GM12891 (cell line): ENCODE data around the gene KBTBD2.

ENCODE experiments used
- POLR2A ChIP-seq: IDR thresholded peaks from 2 replicates; pipeline ENCODE4 v1.6.1; 2011; ENCODE audit warnings: low read depth, low read length, control low read depth
- POLR2AphosphoS5 ChIP-seq: IDR thresholded peaks from 2 replicates; pipeline ENCODE4 v1.6.1; 2011; ENCODE audit warnings: low read depth, low read length, control low read depth
- POU2F2 ChIP-seq: IDR thresholded peaks from 2 replicates; pipeline ENCODE4 v1.6.1; 2011; ENCODE audit warnings: low read depth, mild to moderate bottlenecking, control low read depth, low read length, moderate library complexity
- SPI1 ChIP-seq: IDR thresholded peaks from 2 replicates; pipeline ENCODE4 v1.6.1; 2011; ENCODE audit warnings: low read depth, low read length, control low read depth
- TAF1 ChIP-seq: IDR thresholded peaks from 2 replicates; pipeline ENCODE4 v1.6.1; 2011; ENCODE audit warnings: low read depth, low read length, control low read depth

- peak; percentile 82 for TF ChIP-seq POLR2AphosphoS5
- TF ChIP-seq POLR2A: peak; percentile 85
- TF ChIP-seq TAF1: peak; percentile 58
- TF ChIP-seq SPI1: peak; percentile 40
- TF ChIP-seq POU2F2: no peak
These were observed 400 bp upstream of the KBTBD2 start for GRCh38 chr7:32891800-32892520.
